K562 (cell line): ENCODE results near the gene HTR1D.

Experiments
- NR2C2 ChIP-seq, 2 experiments: fragments of 200-800 bp in 1 of 2; sonication (Bioruptor generic) in 1 of 2; sonication (generic) in 1 of 2; formaldehyde crosslinking in 1 of 2; IDR thresholded peaks; 2 replicates each; pipeline versions ENCODE4 v1.6.1 to v1.8.0; 2016 to 2022; ENCODE audit warnings: mild to moderate bottlenecking in 1 of 2, missing compliant biosample characterization in 1 of 2, missing genetic modification characterization in 1 of 2, missing genetic modification reagents in 1 of 2
- TF ChIP-seq, protein P1 (sequence below), 2 experiments: fragments of 450-650 bp in 1 of 2; sonication (generic) in 1 of 2; formaldehyde crosslinking in 1 of 2; IDR thresholded peaks in 1 of 2; conservative IDR thresholded peaks in 1 of 2; 2 replicates each; pipeline versions ENCODE4 v1.6.1 to v1.8.1; 2016 to 2023; ENCODE audit warnings: mild to moderate bottlenecking in 2 of 2, moderate library complexity in 2 of 2, inconsistent platforms in 1 of 2, missing genetic modification reagents in 1 of 2

DNA sequence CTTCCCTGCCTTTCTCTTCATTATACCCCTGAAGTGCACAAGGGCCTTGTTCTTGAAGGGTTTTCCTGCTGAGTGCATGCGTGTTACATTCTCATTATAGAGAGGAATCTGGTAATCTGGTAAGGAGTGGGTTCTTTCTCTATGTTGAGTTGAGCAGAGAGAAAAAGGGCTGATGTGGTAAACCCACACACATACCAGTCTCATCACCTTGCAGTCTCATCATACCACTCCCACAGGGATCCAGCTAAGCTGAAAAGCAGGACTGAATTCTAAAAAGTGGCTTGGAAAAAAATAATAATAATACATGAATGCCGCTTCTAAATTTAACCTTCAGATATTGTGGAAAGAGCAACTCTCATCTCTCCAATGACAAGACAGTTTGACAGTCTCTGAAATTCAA, 10.5 kb upstream of the HTR1D start:
- TF ChIP-seq, protein P1, sequence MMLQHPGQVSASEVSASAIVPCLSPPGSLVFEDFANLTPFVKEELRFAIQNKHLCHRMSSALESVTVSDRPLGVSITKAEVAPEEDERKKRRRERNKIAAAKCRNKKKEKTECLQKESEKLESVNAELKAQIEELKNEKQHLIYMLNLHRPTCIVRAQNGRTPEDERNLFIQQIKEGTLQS (IDR thresholded peaks at IDR 0.05): no peak
- TF ChIP-seq, protein P1 (CRISPR knock-in tag; conservative IDR thresholded peaks at IDR 0.05): no peak
- TF ChIP-seq NR2C2 (CRISPR knock-in tag; IDR thresholded peaks at IDR 0.05) (no peak), NR2C2 (tag; IDR thresholded peaks at IDR 0.05) (no peak)
